Smooth muscle cell of the pulmonary artery (primary cell): ENCODE data around the gene LIPN. TPM values are rescaled to one million over a fixed set of nuclear protein-coding genes. Genes with fewer than 3 reads are reported as not detected.

Experiments used
- total RNA-seq: library from RNA; depleted of rRNA; stranded (reverse); fragments of >200 nt; gene quantifications from 2 replicates; pipeline ENCODE4 v1.2.3, GENCODE V29; 2014

Gene LIPN
- total RNA-seq = not detected in 2 replicates

GRCh38 chr10:88759366-88760101, at the start of gene LIPN:
LIPN (plus strand) TSS chr10:88760020; CDS start chr10:88761406, 1,386 bp downstream.

GRCh38 chr10:88802523-88803285, 42.9 kb downstream of the LIPN start, which contains the start of gene LIPM:
LIPM (plus strand) TSS chr10:88802730; CDS start chr10:88802897, 167 bp downstream.

Other genes starting within 250 kb of the LIPN start
- gene RNLS, start 176.7 kb upstream of the LIPN start, total RNA-seq = 9.3 and 15.6 TPM in 2 replicates
- not detected in 2 replicates for gene LIPJ, start 173.3 kb upstream of the LIPN start, total RNA-seq
- gene LIPF, start 95.6 kb upstream of the LIPN start, total RNA-seq = not detected in 2 replicates
- not detected in 2 replicates for gene LIPK, start 53.8 kb upstream of the LIPN start, total RNA-seq
- 0.10 and 0.13 TPM in 2 replicates for gene LIPM, start 42.7 kb downstream of the LIPN start, total RNA-seq
- gene ANKRD22, start 91.8 kb downstream of the LIPN start, total RNA-seq = 0.07 TPM in 1 of 2 replicates, not detected in the other
- gene STAMBPL1, start 120.2 kb downstream of the LIPN start, total RNA-seq = 7.6 and 48.9 TPM in 2 replicates
- gene ACTA2, start 192.8 kb downstream of the LIPN start, total RNA-seq = 1,211 and 1,255 TPM in 2 replicates
- gene FAS, start 230.8 kb downstream of the LIPN start, total RNA-seq = 47.5 and 76.8 TPM in 2 replicates